ENCODE data around the gene STXBP6.

STXBP6 gene

GRCh38 chr14:24935796-24936195 is 114.2 kb downstream of the STXBP6 start:
- no peaks in the 10 kb centered on the region for H3K4me1 ChIP-seq (ENCODE audit: control extremely low read depth in 1 of 4, control insufficient read depth in 4 of 4, insufficient read depth in 4 of 4, low read length in 3 of 4)
- ChIA-PET POLR2A (no interaction called here), CTCF (no interaction called here)
- H3K36me3 ChIP-seq (ENCODE audit: control insufficient read depth in 4 of 4, insufficient read depth in 4 of 4, low read length in 3 of 4): no peaks in the 10 kb centered on the region
- H3K4me3 ChIP-seq (ENCODE audit: control insufficient read depth in 1 of 7, extremely low read depth in 1 of 7, insufficient read depth in 4 of 7, low read depth in 2 of 7, low read length in 6 of 7): no peak overlapping the region
- no peak for DNase-seq
- no CpG with 5 or more reads among the region's 1 CpG for WGBS (ENCODE audit: insufficient coverage)
- H3K9me3 ChIP-seq (ENCODE audit: control extremely low read depth in 1 of 5, control insufficient read depth in 4 of 5, insufficient read depth in 2 of 5, low read depth in 1 of 5, low read length in 4 of 5): no peaks in the 10 kb centered on the region
- H3K27ac ChIP-seq (ENCODE audit: insufficient read depth in 1 of 2, low read depth in 1 of 2, low read length in 2 of 2, poor library complexity in 1 of 2, severe bottlenecking in 2 of 2): no peak overlapping the region
- no peaks in the 10 kb centered on the region for H3K27me3 ChIP-seq (replicated peaks in 2 of 5; ENCODE audit: control insufficient read depth in 4 of 5, insufficient read depth in 5 of 5, low read length in 4 of 5)

- Histone ChIP-seq H3K9me3 (ENCODE audit: control extremely low read depth in 1 of 5, control insufficient read depth in 4 of 5, insufficient read depth in 2 of 5, low read depth in 1 of 5, low read length in 4 of 5) (peaks cover 0 to 1% (median 0%) of the 10 kb centered on the region in 5 experiments), H3K27me3 (replicated peaks in 2 of 5; ENCODE audit: control insufficient read depth in 4 of 5, insufficient read depth in 5 of 5, low read length in 4 of 5) (no peaks in the 10 kb centered on the region), H3K4me1 (ENCODE audit: control extremely low read depth in 1 of 4, control insufficient read depth in 4 of 4, insufficient read depth in 4 of 4, low read length in 3 of 4) (no peaks in the 10 kb centered on the region), H3K36me3 (ENCODE audit: control insufficient read depth in 4 of 4, insufficient read depth in 4 of 4, low read length in 3 of 4) (no peaks in the 10 kb centered on the region), H3K4me3 (ENCODE audit: control insufficient read depth in 1 of 7, extremely low read depth in 1 of 7, insufficient read depth in 4 of 7, low read depth in 2 of 7, low read length in 6 of 7) (no peak overlapping the region), H3K27ac (ENCODE audit: insufficient read depth in 1 of 2, low read depth in 1 of 2, low read length in 2 of 2, poor library complexity in 1 of 2, severe bottlenecking in 2 of 2) (no peak overlapping the region)
- POLR2A ChIA-PET: interaction anchor here (0.5 kb wide), 1 partner anchor 212 kb away, joined by 3 read pairs; no protein-coding TSS in a partner anchor
- CTCF ChIA-PET: interaction anchor here (0.6 kb wide), 1 partner anchor 66 kb away, joined by 4 read pairs; no protein-coding TSS in a partner anchor
- no CpG with 5 or more reads among the region's 1 CpG for WGBS (ENCODE audit: insufficient coverage)
- no peak for DNase-seq
Observed at GRCh38 chr14:24928386-24928900, 121.5 kb downstream of the STXBP6 start.

- H3K4me3 ChIP-seq (ENCODE audit: control insufficient read depth in 1 of 7, extremely low read depth in 1 of 7, insufficient read depth in 4 of 7, low read depth in 2 of 7, low read length in 6 of 7): no peak overlapping the region
- H3K27me3 ChIP-seq (replicated peaks in 2 of 5; ENCODE audit: control insufficient read depth in 4 of 5, insufficient read depth in 5 of 5, low read length in 4 of 5): no peaks in the 10 kb centered on the region
- H3K27ac ChIP-seq (ENCODE audit: insufficient read depth in 1 of 2, low read depth in 1 of 2, low read length in 2 of 2, poor library complexity in 1 of 2, severe bottlenecking in 2 of 2): no peak overlapping the region
- 5% methylated on average over 3 of the region's 4 CpGs for WGBS (ENCODE audit: insufficient coverage)
- H3K9me3 ChIP-seq (ENCODE audit: control extremely low read depth in 1 of 5, control insufficient read depth in 4 of 5, insufficient read depth in 2 of 5, low read depth in 1 of 5, low read length in 4 of 5): peaks cover 0 to 1% (median 0%) of the 10 kb centered on the region in 5 experiments
- POLR2A ChIA-PET: interaction anchor here (0.5 kb wide), 1 partner anchor 211 kb away, joined by 3 read pairs; no protein-coding TSS in a partner anchor
- CTCF ChIA-PET: interaction anchor here (0.6 kb wide), 1 partner anchor 66 kb away, joined by 4 read pairs; no protein-coding TSS in a partner anchor
- DNase-seq: no peak
- H3K4me1 ChIP-seq (ENCODE audit: control extremely low read depth in 1 of 4, control insufficient read depth in 4 of 4, insufficient read depth in 4 of 4, low read length in 3 of 4): no peaks in the 10 kb centered on the region
- no peaks in the 10 kb centered on the region for H3K36me3 ChIP-seq (ENCODE audit: control insufficient read depth in 4 of 4, insufficient read depth in 4 of 4, low read length in 3 of 4)
Observed at GRCh38 chr14:24927809-24928208, 122.1 kb downstream of the STXBP6 start.

GRCh38 chr14:24925771-24926374 is 124.1 kb downstream of the STXBP6 start:
- ChIA-PET CTCF (interaction anchor here (0.6 to 0.8 kb wide), 2 partner anchors 46 to 108 kb away, joined by 3 read pairs; no protein-coding TSS in a partner anchor), POLR2A (no interaction called here)
- H3K4me3 ChIP-seq (ENCODE audit: control insufficient read depth in 1 of 7, extremely low read depth in 1 of 7, insufficient read depth in 4 of 7, low read depth in 2 of 7, low read length in 6 of 7): no peak overlapping the region
- DNase-seq: no peak
- 100% methylated on average over 3 of the region's 5 CpGs for WGBS (ENCODE audit: insufficient coverage)
- no peaks in the 10 kb centered on the region for H3K36me3 ChIP-seq (ENCODE audit: control insufficient read depth in 4 of 4, insufficient read depth in 4 of 4, low read length in 3 of 4)
- H3K4me1 ChIP-seq (ENCODE audit: control extremely low read depth in 1 of 4, control insufficient read depth in 4 of 4, insufficient read depth in 4 of 4, low read length in 3 of 4): peaks cover 0 to 13% (median 4%) of the 10 kb centered on the region in 4 experiments
- no peaks in the 10 kb centered on the region for H3K27me3 ChIP-seq (replicated peaks in 2 of 5; ENCODE audit: control insufficient read depth in 4 of 5, insufficient read depth in 5 of 5, low read length in 4 of 5)
- H3K9me3 ChIP-seq (ENCODE audit: control extremely low read depth in 1 of 5, control insufficient read depth in 4 of 5, insufficient read depth in 2 of 5, low read depth in 1 of 5, low read length in 4 of 5): peaks cover 0 to 1% (median 0%) of the 10 kb centered on the region in 5 experiments
- H3K27ac ChIP-seq (ENCODE audit: insufficient read depth in 1 of 2, low read depth in 1 of 2, low read length in 2 of 2, poor library complexity in 1 of 2, severe bottlenecking in 2 of 2): no peak overlapping the region

- POLR2A ChIA-PET: no interaction called here
- Histone ChIP-seq H3K4me1 (ENCODE audit: control extremely low read depth in 1 of 4, control insufficient read depth in 4 of 4, insufficient read depth in 4 of 4, low read length in 3 of 4) (peaks cover 2 to 22% (median 7%) of the 10 kb centered on the region in 4 experiments), H3K9me3 (ENCODE audit: control extremely low read depth in 1 of 5, control insufficient read depth in 4 of 5, insufficient read depth in 2 of 5, low read depth in 1 of 5, low read length in 4 of 5) (no peaks in the 10 kb centered on the region), H3K4me3 (ENCODE audit: control insufficient read depth in 1 of 7, extremely low read depth in 1 of 7, insufficient read depth in 4 of 7, low read depth in 2 of 7, low read length in 6 of 7) (no peak overlapping the region), H3K27me3 (replicated peaks in 2 of 5; ENCODE audit: control insufficient read depth in 4 of 5, insufficient read depth in 5 of 5, low read length in 4 of 5) (no peaks in the 10 kb centered on the region), H3K36me3 (ENCODE audit: control insufficient read depth in 4 of 4, insufficient read depth in 4 of 4, low read length in 3 of 4) (no peaks in the 10 kb centered on the region), H3K27ac (ENCODE audit: insufficient read depth in 1 of 2, low read depth in 1 of 2, low read length in 2 of 2, poor library complexity in 1 of 2, severe bottlenecking in 2 of 2) (no peak overlapping the region)
- DNase-seq: no peak
- 100% methylated on average over 3 of the region's 3 CpGs for WGBS (ENCODE audit: insufficient coverage)
- CTCF ChIA-PET: no interaction called here
Observed at GRCh38 chr14:24924544-24924943, 125.4 kb downstream of the STXBP6 start.

GRCh38 chr14:24921903-24922302 is 128.0 kb downstream of the STXBP6 start:
- WGBS (ENCODE audit: insufficient coverage): 91% methylated on average over 1 of the region's 1 CpG
- H3K27me3 ChIP-seq (replicated peaks in 2 of 5; ENCODE audit: control insufficient read depth in 4 of 5, insufficient read depth in 5 of 5, low read length in 4 of 5): no peaks in the 10 kb centered on the region
- no peaks in the 10 kb centered on the region for H3K36me3 ChIP-seq (ENCODE audit: control insufficient read depth in 4 of 4, insufficient read depth in 4 of 4, low read length in 3 of 4)
- CTCF ChIA-PET: interaction anchor here (1.2 kb wide), 1 partner anchor 22 kb away, joined by 3 read pairs; no protein-coding TSS in a partner anchor
- POLR2A ChIA-PET: no interaction called here
- H3K27ac ChIP-seq (ENCODE audit: insufficient read depth in 1 of 2, low read depth in 1 of 2, low read length in 2 of 2, poor library complexity in 1 of 2, severe bottlenecking in 2 of 2): no peak overlapping the region
- H3K4me3 ChIP-seq (ENCODE audit: control insufficient read depth in 1 of 7, extremely low read depth in 1 of 7, insufficient read depth in 4 of 7, low read depth in 2 of 7, low read length in 6 of 7): no peak overlapping the region
- peak in 2 of 3 donors; percentile 7 to 39 for DNase-seq
- H3K4me1 ChIP-seq (ENCODE audit: control extremely low read depth in 1 of 4, control insufficient read depth in 4 of 4, insufficient read depth in 4 of 4, low read length in 3 of 4): peaks cover 2 to 29% (median 7%) of the 10 kb centered on the region in 4 experiments
- H3K9me3 ChIP-seq (ENCODE audit: control extremely low read depth in 1 of 5, control insufficient read depth in 4 of 5, insufficient read depth in 2 of 5, low read depth in 1 of 5, low read length in 4 of 5): no peaks in the 10 kb centered on the region
